Measurements from ENCODE around the gene TMEM60. TPM values are rescaled to one million over a fixed set of nuclear protein-coding genes. Genes with fewer than 3 reads are reported as not detected.

The TMEM60 gene
- total and polyA plus RNA-seq, 2 of the 8 experiments (the other 6 are each of a cell fraction or from before 2014, with no cell fraction given) = 22.1 to 29.2 TPM

DNA sequence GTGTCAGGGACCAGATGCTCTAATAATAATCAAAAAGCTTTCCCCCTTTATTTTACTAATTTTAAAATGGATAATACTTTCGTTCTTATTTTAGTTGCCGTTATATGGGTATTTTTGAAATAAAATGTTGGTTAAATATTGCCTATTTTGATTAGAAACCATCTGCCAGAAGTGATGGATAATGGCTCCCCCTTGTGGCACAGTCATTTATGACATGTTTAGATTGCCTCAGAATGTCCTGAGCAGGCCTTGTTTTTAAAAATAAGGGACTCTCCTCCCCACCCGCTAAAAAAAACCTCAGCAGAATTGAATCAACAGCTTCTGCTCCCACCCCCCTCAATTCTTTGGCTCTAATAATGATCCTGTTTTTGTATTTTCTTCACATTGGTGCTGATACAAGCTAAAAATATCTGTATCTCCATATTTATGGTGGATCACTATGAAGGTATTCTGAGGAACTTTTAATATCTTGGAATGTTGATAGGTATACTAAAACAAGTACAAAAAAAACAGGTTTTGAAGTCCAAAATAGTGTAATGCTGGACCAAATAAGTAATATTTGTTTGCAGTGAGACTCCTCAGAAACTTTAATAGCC, 38.8 kb downstream of the TMEM60 start:
- no peak overlapping the region for H3K4me2 ChIP-seq (ENCODE audit: insufficient read depth in 1 of 2, low read depth in 2 of 2, low read length in 2 of 2)
- H2AK5ac ChIP-seq (ENCODE audit: low read depth, low read length) = no peak overlapping the region
- no peak overlapping the region for H3K23ac ChIP-seq (ENCODE audit: insufficient read length)
- H4K5ac ChIP-seq (ENCODE audit: insufficient read length, low read depth, low read length) = no peak overlapping the region
- H4K91ac ChIP-seq (replicated peaks; ENCODE audit: insufficient read length, low read length) = no peak overlapping the region
- H4K8ac ChIP-seq (ENCODE audit: extremely low read depth, insufficient read depth, low read length) = no peak overlapping the region
- H3K79me1 ChIP-seq (ENCODE audit: low read depth, low read length) = no peaks in the 10 kb centered on the region
- no peak overlapping the region for H3K4me3 ChIP-seq (ENCODE audit: extremely low read depth in 1 of 4, insufficient read depth in 2 of 4, low read depth in 3 of 4, low read length in 4 of 4)
- H3K4ac ChIP-seq (replicated peaks; ENCODE audit: insufficient read length, low read depth, low read length) = no peak overlapping the region
- H3K14ac ChIP-seq (ENCODE audit: insufficient read length) = no peak overlapping the region
- FAIRE-seq (peak; percentile 86), DNase-seq (ENCODE audit: low read depth in 1 of 2, low spot score in 2 of 2) (peak; percentile 10 to 78)
- no peak overlapping the region for H3K18ac ChIP-seq (ENCODE audit: extremely low read depth, low read length)
- peaks cover 0 to 4% of the 10 kb centered on the region in 2 experiments for H4K20me1 ChIP-seq (replicated peaks in 1 of 2; ENCODE audit: control insufficient read depth in 1 of 2, insufficient read depth in 2 of 2, low read length in 2 of 2)
- H2BK5ac ChIP-seq (ENCODE audit: low read depth, low read length) = no peak overlapping the region
- H3K79me2 ChIP-seq (ENCODE audit: control insufficient read depth in 1 of 2, insufficient read depth in 2 of 2, low read length in 2 of 2) = peaks cover 0 to 45% of the 10 kb centered on the region in 2 experiments; a peak in 2 of 4 replicates
- no peaks in the 10 kb centered on the region for H3K9me3 ChIP-seq (ENCODE audit: insufficient read depth in 2 of 2, low read depth in 1 of 2, low read length in 1 of 2)
- 36% methylated on average over 3 of the region's 3 CpGs; no CpG with 5 or more reads in 1 of the 2 experiments for WGBS, 2 experiments (ENCODE audit: extremely low coverage in 1 of 2, insufficient coverage in 1 of 2, insufficient read length in 1 of 2, insufficient replicate concordance in 2 of 2, low coverage in 1 of 2, low lambda C conversion rate in 2 of 2, missing lambda C conversion rate in 1 of 2)
- H3K27me3 ChIP-seq (replicated peaks in 1 of 4; ENCODE audit: control insufficient read depth in 3 of 4, extremely low read depth in 1 of 4, insufficient read depth in 3 of 4, low read length in 3 of 4) = no peaks in the 10 kb centered on the region
- H2BK12ac ChIP-seq (ENCODE audit: low read depth, low read length) = no peak overlapping the region
- no peaks in the 10 kb centered on the region for H3K36me3 ChIP-seq (ENCODE audit: control insufficient read depth in 2 of 4, insufficient read depth in 4 of 4, low read length in 3 of 4)
- no peaks in the 10 kb centered on the region for H3K23me2 ChIP-seq (ENCODE audit: low read depth, low read length)
- H2BK15ac ChIP-seq (ENCODE audit: low read length) = no peak overlapping the region
- H3K27ac ChIP-seq (ENCODE audit: low read depth, low read length) = no peak overlapping the region
- no peak overlapping the region for H3K56ac ChIP-seq (replicated peaks; ENCODE audit: insufficient read length, low read depth, low read length)
- POLR2A ChIA-PET (ENCODE audit: partially characterized antibody) = no interaction called here
- H2BK120ac ChIP-seq (replicated peaks; ENCODE audit: low read depth, low read length) = no peak overlapping the region
- H2BK20ac ChIP-seq (ENCODE audit: low read length) = no peak overlapping the region
- no peak overlapping the region for H3K9ac ChIP-seq (replicated peaks in 1 of 4; ENCODE audit: extremely low read depth in 1 of 4, low read depth in 3 of 4, low read length in 3 of 4)
- no peaks in the 10 kb centered on the region for H3K4me1 ChIP-seq (replicated peaks in 1 of 4; ENCODE audit: control insufficient read depth in 3 of 4, insufficient read depth in 4 of 4, low read length in 3 of 4)
- no peak overlapping the region for H2AFZ ChIP-seq (ENCODE audit: low read length)
- CTCF ChIA-PET (ENCODE audit: partially characterized antibody) = interaction anchor here (0.6 to 3.7 kb wide), 24 partner anchors 8 to 273 kb away, joined by 3 to 48 read pairs (median 4); no protein-coding TSS in a partner anchor
- TF ChIP-seq RFX5 (IDR thresholded peaks at IDR 0.05; ENCODE audit: borderline replicate concordance, low read depth, low read length) (no peak), TAF7 (optimal IDR thresholded peaks at IDR 0.05; ENCODE audit: borderline replicate concordance, low read depth, low read length) (no peak), GTF2F1 (IDR thresholded peaks at IDR 0.05; ENCODE audit: borderline replicate concordance, low read depth, low read length) (no peak), POLR2A (IDR thresholded peaks at IDR 0.05; ENCODE audit: control extremely low read depth in 1 of 2, low read depth in 2 of 2, low read length in 2 of 2) (no peak), RAD21 (IDR thresholded peaks at IDR 0.05 in 1 of 2, conservative IDR thresholded peaks at IDR 0.05 in 1 of 2; ENCODE audit: low read depth in 2 of 2, low read length in 2 of 2) (peak; percentile 84 to 88), BACH1 (IDR thresholded peaks at IDR 0.05; ENCODE audit: low read length) (no peak), BRCA1 (IDR thresholded peaks at IDR 0.05; ENCODE audit: low read depth, low read length) (no peak), RBBP5 (IDR thresholded peaks at IDR 0.05; ENCODE audit: borderline replicate concordance, low read depth, low read length) (no peak), BCL11A (IDR thresholded peaks at IDR 0.05; ENCODE audit: low read depth in 2 of 2, low read length in 2 of 2) (no peak), GABPA (IDR thresholded peaks at IDR 0.05; ENCODE audit: borderline replicate concordance, insufficient read depth, low read length) (no peak), SIN3A (conservative IDR thresholded peaks at IDR 0.05 in 1 of 2, IDR thresholded peaks at IDR 0.05 in 1 of 2; ENCODE audit: low read depth in 1 of 2, low read length in 2 of 2) (no peak), SP1 (IDR thresholded peaks at IDR 0.05; ENCODE audit: low read depth, low read length) (no peak), CREB1 (IDR thresholded peaks at IDR 0.05) (no peak)
